H1 (cell line): ENCODE measurements around the gene PAPOLA. TPM values are rescaled to one million over a fixed set of nuclear protein-coding genes. Genes with fewer than 3 reads are reported as not detected.

ENCODE experiments used
- CTCF ChIA-PET: fragments of 300-600 bp; sonication (Branson Sonifier 250); formaldehyde crosslinking; loops from one replicate; lab custom pipeline; 2021; ENCODE audit not compliant: partially characterized antibody; lab: Charles Lee
- POLR2A ChIA-PET: fragments of 300-600 bp; sonication (Branson Sonifier 250); formaldehyde crosslinking; loops from one replicate; lab custom pipeline; 2021; ENCODE audit warnings: inconsistent platforms; ENCODE audit not compliant: partially characterized antibody; lab: Charles Lee
- DNase-seq, 2 experiments: peaks; one replicate each; pipeline versions ENCODE4 v3.0.0 to v3.0.0-alpha.2; 2010 to 2022; ENCODE audit warnings: low spot score in 2 of 2, low read depth in 1 of 2, mixed read lengths in 1 of 2
- FAIRE-seq: peaks from 2 replicates; lab custom pipeline; 2011; peaks lifted over from hg19 to GRCh38; lab: Jason Lieb, UNC
- H2AFZ ChIP-seq: 2 replicates; pipeline ENCODE4 v1.8.1; 2012; ENCODE audit warnings: low read length, inconsistent platforms
- H2AK5ac ChIP-seq: 2 replicates; pipeline ENCODE4 v1.6.1; 2013; ENCODE audit warnings: low read depth, low read length
- H2BK120ac ChIP-seq: replicated peaks from 2 replicates; pipeline ENCODE3; 2013; ENCODE audit warnings: low read depth, low read length, inconsistent platforms
- H2BK12ac ChIP-seq: 2 replicates; pipeline ENCODE4 v1.6.1; 2013; ENCODE audit warnings: low read depth, low read length
- H2BK15ac ChIP-seq: 2 replicates; pipeline ENCODE4 v1.6.1; 2013; ENCODE audit warnings: low read length
- H2BK20ac ChIP-seq: 2 replicates; pipeline ENCODE4 v1.6.1; 2013; ENCODE audit warnings: low read length
- H2BK5ac ChIP-seq: 2 replicates; pipeline ENCODE4 v1.6.1; 2013; ENCODE audit warnings: low read depth, low read length
- H3K14ac ChIP-seq: 2 replicates; pipeline ENCODE4 v1.6.1; 2013; ENCODE audit warnings: inconsistent platforms; ENCODE audit not compliant: insufficient read length
- H3K18ac ChIP-seq: 2 replicates; pipeline ENCODE4 v1.6.1; 2013; ENCODE audit warnings: low read length; ENCODE audit errors: extremely low read depth
- H3K23ac ChIP-seq: 2 replicates; pipeline ENCODE4 v1.6.1; 2013; ENCODE audit warnings: inconsistent platforms; ENCODE audit not compliant: insufficient read length
- H3K23me2 ChIP-seq: 2 replicates; pipeline ENCODE4 v1.6.1; 2013; ENCODE audit warnings: low read depth, low read length
- H3K27ac ChIP-seq: 2 replicates; pipeline ENCODE4 v1.6.1; 2011; ENCODE audit warnings: low read depth, low read length, inconsistent platforms
- H3K27me3 ChIP-seq, 4 experiments: replicated peaks in 1 of 4; 1 replicate in 1 of 4; 2 replicates in 3 of 4; pipeline versions ENCODE4 v1.6.1 to v1.8.1; 2011 to 2013; ENCODE audit warnings: low read length in 3 of 4, mild to moderate bottlenecking in 3 of 4, inconsistent platforms in 2 of 4, mixed read lengths in 2 of 4, moderate library complexity in 1 of 4; ENCODE audit not compliant: control insufficient read depth in 3 of 4, insufficient read depth in 3 of 4; ENCODE audit errors: extremely low read depth in 1 of 4
- H3K36me3 ChIP-seq, 4 experiments: 2 replicates each; pipeline versions ENCODE4 v1.6.1 to v1.8.1; 2011 to 2013; ENCODE audit warnings: mild to moderate bottlenecking in 4 of 4, low read length in 3 of 4, moderate library complexity in 2 of 4, control low read depth in 1 of 4, inconsistent platforms in 1 of 4; ENCODE audit not compliant: insufficient read depth in 4 of 4, control insufficient read depth in 2 of 4
- H3K4ac ChIP-seq: replicated peaks from 2 replicates; pipeline ENCODE3; 2013; ENCODE audit warnings: low read length, low read depth, mixed read lengths, inconsistent platforms; ENCODE audit not compliant: insufficient read length
- H3K4me1 ChIP-seq, 4 experiments: replicated peaks in 1 of 4; 1 replicate in 1 of 4; 2 replicates in 3 of 4; pipeline versions ENCODE4 v1.6.1 to v1.8.1; 2011 to 2013; ENCODE audit warnings: low read length in 3 of 4, inconsistent platforms in 2 of 4, mixed read lengths in 1 of 4; ENCODE audit not compliant: insufficient read depth in 4 of 4, control insufficient read depth in 3 of 4
- H3K4me2 ChIP-seq, 2 experiments: 2 replicates each; pipeline versions ENCODE4 v1.6.1 to v1.8.1; 2011 to 2013; ENCODE audit warnings: low read depth in 2 of 2, low read length in 2 of 2, control low read depth in 1 of 2, inconsistent platforms in 1 of 2, mild to moderate bottlenecking in 1 of 2; ENCODE audit not compliant: insufficient read depth in 1 of 2
- H3K4me3 ChIP-seq, 4 experiments: fragments of 200-600, 300-600 bp in 1 of 4; sonication (generic), shearing (Covaris generic), sonication (Bioruptor Twin) in 1 of 4; 2 replicates each; pipeline versions ENCODE4 v1.5.1 to v1.8.1; 2011 to 2016; ENCODE audit warnings: low read length in 4 of 4, low read depth in 3 of 4, control low read depth in 2 of 4, inconsistent platforms in 2 of 4, mild to moderate bottlenecking in 2 of 4, mixed read lengths in 1 of 4, moderate library complexity in 1 of 4; ENCODE audit not compliant: insufficient read depth in 2 of 4; ENCODE audit errors: extremely low read depth in 1 of 4
- H3K56ac ChIP-seq: replicated peaks from 2 replicates; pipeline ENCODE3; 2013; ENCODE audit warnings: low read depth, mild to moderate bottlenecking, mixed read lengths, low read length, inconsistent platforms; ENCODE audit not compliant: insufficient read length
- H3K79me1 ChIP-seq: 2 replicates; pipeline ENCODE4 v1.6.1; 2013; ENCODE audit warnings: low read depth, low read length, control low read depth
- H3K79me2 ChIP-seq, 2 experiments: 2 replicates each; pipeline versions ENCODE4 v1.6.1 to v1.8.1; 2012 to 2013; ENCODE audit warnings: low read length in 2 of 2, mild to moderate bottlenecking in 2 of 2, inconsistent platforms in 1 of 2; ENCODE audit not compliant: insufficient read depth in 2 of 2, control insufficient read depth in 1 of 2
- H3K9ac ChIP-seq, 4 experiments: replicated peaks in 1 of 4; 1 replicate in 1 of 4; 2 replicates in 3 of 4; pipeline versions ENCODE4 v1.6.1 to v1.8.1; 2011 to 2013; ENCODE audit warnings: low read depth in 3 of 4, low read length in 3 of 4, control low read depth in 2 of 4, mild to moderate bottlenecking in 2 of 4, moderate library complexity in 2 of 4, inconsistent platforms in 1 of 4; ENCODE audit errors: extremely low read depth in 1 of 4
- H3K9me3 ChIP-seq, 2 experiments: 2 replicates each; pipeline versions ENCODE4 v1.6.1 to v1.8.1; 2012 to 2013; ENCODE audit warnings: mild to moderate bottlenecking in 2 of 2, moderate library complexity in 2 of 2, control low read depth in 1 of 2, inconsistent platforms in 1 of 2, low read depth in 1 of 2, low read length in 1 of 2, mixed read lengths in 1 of 2; ENCODE audit not compliant: insufficient read depth in 2 of 2
- H4K20me1 ChIP-seq, 2 experiments: replicated peaks in 1 of 2; 2 replicates each; pipeline versions ENCODE3 to v1.8.1; 2011 to 2013; ENCODE audit warnings: inconsistent platforms in 2 of 2, low read length in 2 of 2, mild to moderate bottlenecking in 1 of 2; ENCODE audit not compliant: insufficient read depth in 2 of 2, control insufficient read depth in 1 of 2
- H4K5ac ChIP-seq: 2 replicates; pipeline ENCODE4 v1.6.1; 2013; ENCODE audit warnings: low read length, low read depth, mixed read lengths, inconsistent platforms; ENCODE audit not compliant: insufficient read length
- H4K8ac ChIP-seq: 2 replicates; pipeline ENCODE4 v1.8.0; 2013; ENCODE audit warnings: mild to moderate bottlenecking, moderate library complexity, low read length, inconsistent platforms; ENCODE audit not compliant: insufficient read depth; ENCODE audit errors: extremely low read depth
- H4K91ac ChIP-seq: replicated peaks from 2 replicates; pipeline ENCODE3; 2013; ENCODE audit warnings: low read length, mixed read lengths, inconsistent platforms; ENCODE audit not compliant: insufficient read length
- CHD1 ChIP-seq: IDR thresholded peaks from 2 replicates; pipeline ENCODE4 v1.6.1; 2012; ENCODE audit warnings: low read depth, low read length, improper control_type of control experiment
- CHD2 ChIP-seq: IDR thresholded peaks from 2 replicates; pipeline ENCODE4 v1.6.1; 2012; ENCODE audit warnings: low read length, improper control_type of control experiment
- EP300 ChIP-seq, 2 experiments: IDR thresholded peaks; 1 replicate in 1 of 2; 2 replicates in 1 of 2; pipeline ENCODE4 v1.6.1; 2011 to 2012; ENCODE audit warnings: low read depth in 2 of 2, low read length in 2 of 2, mild to moderate bottlenecking in 2 of 2, borderline replicate concordance in 1 of 2, inconsistent platforms in 1 of 2, moderate library complexity in 1 of 2
- HDAC6 ChIP-seq: IDR thresholded peaks from one replicate; pipeline ENCODE4 v1.7.1; 2012; ENCODE audit warnings: low read depth, mild to moderate bottlenecking, inconsistent platforms, low read length, moderate library complexity
- KDM1A ChIP-seq: fragments of 200-600, 300-600 bp; sonication (generic); IDR thresholded peaks from 2 replicates; pipeline ENCODE4 v1.7.1; 2016; ENCODE audit warnings: mild to moderate bottlenecking, low read length, borderline replicate concordance
- MAFK ChIP-seq: IDR thresholded peaks from 2 replicates; pipeline ENCODE4 v1.6.1; 2012; ENCODE audit warnings: low read depth, mild to moderate bottlenecking, improper control_type of control experiment, low read length
- NRF1 ChIP-seq: IDR thresholded peaks from 2 replicates; pipeline ENCODE4 v1.6.1; 2011; ENCODE audit warnings: mild to moderate bottlenecking, low read depth, low read length, improper control_type of control experiment
- RAD21 ChIP-seq, 2 experiments: IDR thresholded peaks in 1 of 2; conservative IDR thresholded peaks in 1 of 2; 2 replicates each; pipeline ENCODE4 v1.6.1; 2011; ENCODE audit warnings: low read depth in 2 of 2, low read length in 2 of 2, improper control_type of control experiment in 1 of 2, inconsistent platforms in 1 of 2, mild to moderate bottlenecking in 1 of 2, moderate library complexity in 1 of 2
- RFX5 ChIP-seq: IDR thresholded peaks from 2 replicates; pipeline ENCODE4 v1.6.1; 2011; ENCODE audit warnings: low read depth, low read length, improper control_type of control experiment, borderline replicate concordance
- SAP30 ChIP-seq: fragments of 300-600 bp; sonication (generic); IDR thresholded peaks from 2 replicates; pipeline ENCODE4 v1.7.1; 2012; ENCODE audit warnings: low read length, moderate library complexity, mild to moderate bottlenecking, inconsistent platforms; ENCODE audit not compliant: insufficient read depth, insufficient replicate concordance
- SIN3A ChIP-seq, 2 experiments: IDR thresholded peaks in 1 of 2; conservative IDR thresholded peaks in 1 of 2; 2 replicates each; pipeline ENCODE4 v1.6.1; 2011 to 2012; ENCODE audit warnings: low read length in 2 of 2, improper control_type of control experiment in 1 of 2, low read depth in 1 of 2, mild to moderate bottlenecking in 1 of 2
- SIRT6 ChIP-seq: IDR thresholded peaks from one replicate; pipeline ENCODE4 v1.7.1; 2012; ENCODE audit warnings: low read length, inconsistent platforms
- SP2 ChIP-seq: IDR thresholded peaks from 2 replicates; pipeline ENCODE4 v1.6.1; 2012; ENCODE audit warnings: mild to moderate bottlenecking, low read length, inconsistent platforms
- SP4 ChIP-seq: IDR thresholded peaks from 2 replicates; pipeline ENCODE4 v1.6.1; 2012; ENCODE audit warnings: low read length, inconsistent platforms
- WGBS, 2 experiments: shearing (Covaris generic) in 1 of 2; methylation state at CpG; one replicate each; pipeline versions ENCODE4 v1.1.6 to v1.1.7; 2013 to 2015; ENCODE audit warnings: low lambda C conversion rate in 2 of 2, mixed read lengths in 2 of 2, inconsistent platforms in 1 of 2, low coverage in 1 of 2, missing lambda C conversion rate in 1 of 2; ENCODE audit not compliant: insufficient replicate concordance in 2 of 2, insufficient coverage in 1 of 2, insufficient read length in 1 of 2; ENCODE audit errors: extremely low coverage in 1 of 2, missing lambda C conversion rate in 1 of 2; 5-methylcytosine and 5-hydroxymethylcytosine counted together
- polyA plus RNA-seq, 7 experiments: library from polyadenylated mRNA; depleted of rRNA in 3 of 7; stranded (reverse) in 5 of 7; unstranded in 2 of 7; fragments of >200 nt in 5 of 7; fragments of 200-250 nt in 2 of 7; gene quantifications; 1 replicate in 5 of 7; 2 replicates in 1 of 7; 4 replicates in 1 of 7; pipeline versions ENCODE4 v1.2.1 to v1.2.3, GENCODE V29; 2011 to 2013; ENCODE audit warnings: missing spikeins in 2 of 7, mixed read lengths in 2 of 7
- total RNA-seq: library from RNA; stranded (reverse); fragmentation: NEBNext Ultra II Directional; extraction: Animal tissue kit (Norgen Biotek cat#: 25700); gene quantifications from 2 replicates; pipeline ENCODE4 v1.2.1, GENCODE V29; 2021

The PAPOLA gene
- total and polyA plus RNA-seq, 2 of the 8 experiments (the other 6 are each of a cell fraction or from before 2014, with no cell fraction given): 163 to 239 TPM

GRCh38 chr14:96511146-96511545 is 9.0 kb downstream of the PAPOLA start:
- no peaks in the 10 kb centered on the region; the same call in 1 of the 2 replicates for H3K23me2 ChIP-seq
- FAIRE-seq (no peak), DNase-seq (no peak)
- no peak overlapping the region for H2BK5ac ChIP-seq
- no peak overlapping the region for H3K4ac ChIP-seq
- no peak overlapping the region for H2BK20ac ChIP-seq
- WGBS, 2 experiments: 89% methylated on average over 7 of the region's 7 CpGs; no CpG with 5 or more reads in 1 of the 2 experiments
- H3K4me2 ChIP-seq: no peak overlapping the region
- peaks cover 7% of the 10 kb centered on the region; the same call in 1 of the 2 replicates for H3K79me1 ChIP-seq
- no peak overlapping the region for H4K5ac ChIP-seq
- no peak overlapping the region for H3K23ac ChIP-seq
- H2BK15ac ChIP-seq: no peak overlapping the region
- POLR2A ChIA-PET: interaction anchor here (1.3 kb wide), 1 partner anchor 10 kb away, joined by 5 read pairs; no protein-coding TSS in a partner anchor
- no peak overlapping the region for H3K56ac ChIP-seq
- no peak overlapping the region for H2AK5ac ChIP-seq
- H4K20me1 ChIP-seq: peaks cover 26 to 28% of the 10 kb centered on the region in 2 experiments
- H2BK120ac ChIP-seq: no peak overlapping the region
- H3K9me3 ChIP-seq: no peaks in the 10 kb centered on the region
- H3K4me1 ChIP-seq: peaks cover 0 to 12% (median 5%) of the 10 kb centered on the region in 4 experiments; a peak in 6 of 7 replicates
- H3K79me2 ChIP-seq: peaks cover 66 to 99% of the 10 kb centered on the region in 2 experiments
- H3K27ac ChIP-seq: no peak overlapping the region
- no peak overlapping the region for H3K14ac ChIP-seq
- H3K18ac ChIP-seq: no peak overlapping the region
- CTCF ChIA-PET: no interaction called here
- no peaks in the 10 kb centered on the region for H3K27me3 ChIP-seq
- H3K36me3 ChIP-seq: no peaks in the 10 kb centered on the region
- no peak overlapping the region for H2BK12ac ChIP-seq
- no peak overlapping the region for H3K9ac ChIP-seq
- H2AFZ ChIP-seq: no peak overlapping the region
- H4K91ac ChIP-seq: no peak overlapping the region
- H3K4me3 ChIP-seq: no peak overlapping the region
- H4K8ac ChIP-seq: no peak overlapping the region
- TF ChIP-seq KDM1A (no peak; the same call in 1 of the 2 replicates), NRF1 (no peak), SIN3A (conservative IDR thresholded peaks at IDR 0.05 in 1 of 2, IDR thresholded peaks at IDR 0.05 in 1 of 2; ENCODE audit: low read depth in 1 of 2, low read length in 2 of 2) (no peak), SIRT6 (no peak), RFX5 (no peak), HDAC6 (no peak), SP4 (no peak), SAP30 (no peak), SP2 (no peak), CHD2 (no peak), RAD21 (IDR thresholded peaks at IDR 0.05 in 1 of 2, conservative IDR thresholded peaks at IDR 0.05 in 1 of 2; ENCODE audit: low read depth in 2 of 2, low read length in 2 of 2) (no peak), CHD1 (no peak), EP300 (IDR thresholded peaks at IDR 0.05; ENCODE audit: borderline replicate concordance in 1 of 2, low read depth in 2 of 2, low read length in 2 of 2) (no peak), MAFK (no peak)
